BLaER1 (cell line): ENCODE results near the gene SWAP70.
A peak's percentile ranks its signal among the peaks of the same experiment; 100 is the strongest.
"Not testable (repeated sequence)": the region's sequence is repeated elsewhere in the genome, so short reads cannot be mapped to it uniquely, and the experiment has no call there.

ENCODE experiments used
- H3K27ac ChIP-seq: shearing (Covaris generic); formaldehyde crosslinking; 2 replicates; pipeline ENCODE4 v1.8.1; 2022
- H3K27me3 ChIP-seq: shearing (Covaris generic); formaldehyde crosslinking; 2 replicates; pipeline ENCODE4 v1.8.1; 2022
- H3K36me3 ChIP-seq: shearing (Covaris generic); formaldehyde crosslinking; 2 replicates; pipeline ENCODE4 v1.8.1; 2022
- H3K4me1 ChIP-seq: shearing (Covaris generic); formaldehyde crosslinking; 2 replicates; pipeline ENCODE4 v1.8.1; 2022
- H3K4me2 ChIP-seq: shearing (Covaris generic); formaldehyde crosslinking; 2 replicates; pipeline ENCODE4 v1.8.1; 2022
- H3K4me3 ChIP-seq: shearing (Covaris generic); formaldehyde crosslinking; 2 replicates; pipeline ENCODE4 v1.8.1; 2022
- H3K9ac ChIP-seq: shearing (Covaris generic); formaldehyde crosslinking; 2 replicates; pipeline ENCODE4 v1.8.1; 2022
- H3K9me3 ChIP-seq: shearing (Covaris generic); formaldehyde crosslinking; 2 replicates; pipeline ENCODE4 v1.8.1; 2022
- H4K20me1 ChIP-seq: shearing (Covaris generic); formaldehyde crosslinking; 2 replicates; pipeline ENCODE4 v1.8.1; 2022
- Cebpa-rat ChIP-seq: shearing (Covaris generic); IDR thresholded peaks from 2 replicates; pipeline ENCODE4 v1.8.1; 2022

SWAP70 gene

GRCh38 chr11:9663699-9664275, at the start of gene SWAP70:
Gene SWAP70, plus strand, starts transcription at chr11:9664077. Its CDS starts 103 bp downstream, at chr11:9664180.
- Histone ChIP-seq H3K9ac (peak within 1 kb of the TSS; percentile 79), H4K20me1 (no peaks in the 10 kb centered on the region), H3K4me2 (peak within 1 kb of the TSS; percentile 94), H3K27me3 (peaks cover 12% of the 10 kb centered on the region), H3K4me3 (peak within 1 kb of the TSS; percentile 80), H3K36me3 (peaks cover 16% of the 10 kb centered on the region; the same call in 1 of the 2 replicates), H3K4me1 (peaks cover 26% of the 10 kb centered on the region), H3K9me3 (peaks cover 31% of the 10 kb centered on the region), H3K27ac (peak within 1 kb of the TSS; percentile 58)
- TF ChIP-seq Cebpa-rat, result no peak

- Histone ChIP-seq H3K36me3 (no peaks in the 10 kb centered on the region), H3K9me3 (no peaks in the 10 kb centered on the region), H3K9ac (peak overlapping the region; percentile 73), H3K4me3 (peak overlapping the region; percentile 69), H3K27ac (peak overlapping the region; percentile 75), H3K4me1 (peaks cover 71% of the 10 kb centered on the region), H4K20me1 (no peaks in the 10 kb centered on the region), H3K4me2 (peak overlapping the region; percentile 95), H3K27me3 (no peaks in the 10 kb centered on the region; the same call in 1 of the 2 replicates)
- TF ChIP-seq Cebpa-rat, result no peak
These were observed 48.8 kb upstream of the SWAP70 start for GRCh38 chr11:9615031-9615451.

- Histone ChIP-seq H3K27ac (no peak overlapping the region), H3K27me3 (no peaks in the 10 kb centered on the region; the same call in 1 of the 2 replicates), H3K36me3 (no peaks in the 10 kb centered on the region), H3K9me3 (no peaks in the 10 kb centered on the region), H3K9ac (no peak overlapping the region), H3K4me1 (peaks cover 66% of the 10 kb centered on the region), H4K20me1 (no peaks in the 10 kb centered on the region), H3K4me2 (peak overlapping the region; percentile 95), H3K4me3 (no peak overlapping the region)
- no peak for TF ChIP-seq Cebpa-rat
These were observed 47.7 kb upstream of the SWAP70 start for GRCh38 chr11:9616042-9616675.

GRCh38 chr11:9616858-9617257, 47.0 kb upstream of the SWAP70 start:
- H3K27ac ChIP-seq, result no peak overlapping the region
- no peak overlapping the region for H3K4me3 ChIP-seq

GRCh38 chr11:9617940-9618339, 45.9 kb upstream of the SWAP70 start:
- Histone ChIP-seq H3K9ac (no peak overlapping the region), H3K9me3 (no peaks in the 10 kb centered on the region), H3K27me3 (no peaks in the 10 kb centered on the region; the same call in 1 of the 2 replicates), H3K36me3 (no peaks in the 10 kb centered on the region), H3K27ac (no peak overlapping the region), H4K20me1 (no peaks in the 10 kb centered on the region), H3K4me3 (no peak overlapping the region), H3K4me1 (peaks cover 48% of the 10 kb centered on the region), H3K4me2 (no peak overlapping the region)
- TF ChIP-seq Cebpa-rat, result no peak

More at GRCh38 chr11:9616858-9617257, 47.0 kb upstream of the SWAP70 start:
- Histone ChIP-seq H3K27me3 (no peaks in the 10 kb centered on the region; the same call in 1 of the 2 replicates), H3K36me3 (no peaks in the 10 kb centered on the region), H3K9me3 (no peaks in the 10 kb centered on the region), H3K9ac (no peak overlapping the region), H3K4me2 (peak overlapping the region; percentile 95; the same call in 1 of the 2 replicates), H4K20me1 (no peaks in the 10 kb centered on the region), H3K4me1 (peaks cover 59% of the 10 kb centered on the region)
- TF ChIP-seq Cebpa-rat, result no peak

- Histone ChIP-seq H4K20me1 (no peaks in the 10 kb centered on the region), H3K9ac (no peak overlapping the region), H3K4me3 (no peak overlapping the region), H3K4me2 (peak overlapping the region; percentile 20; the same call in 1 of the 2 replicates), H3K36me3 (no peaks in the 10 kb centered on the region), H3K4me1 (peaks cover 39% of the 10 kb centered on the region), H3K9me3 (no peaks in the 10 kb centered on the region), H3K27me3 (no peaks in the 10 kb centered on the region; the same call in 1 of the 2 replicates), H3K27ac (no peak overlapping the region)
- no peak for TF ChIP-seq Cebpa-rat
These were observed 44.9 kb upstream of the SWAP70 start for GRCh38 chr11:9619004-9619403.

- Histone ChIP-seq H3K4me2 (no peak overlapping the region), H3K9ac (no peak overlapping the region), H3K27ac (no peak overlapping the region), H3K27me3 (no peaks in the 10 kb centered on the region; the same call in 1 of the 2 replicates), H4K20me1 (no peaks in the 10 kb centered on the region), H3K36me3 (no peaks in the 10 kb centered on the region), H3K9me3 (no peaks in the 10 kb centered on the region), H3K4me1 (peaks cover 30% of the 10 kb centered on the region), H3K4me3 (no peak overlapping the region)
- TF ChIP-seq Cebpa-rat, result no peak
These were observed 43.9 kb upstream of the SWAP70 start for GRCh38 chr11:9619971-9620370.

GRCh38 chr11:9622353-9622752, 41.5 kb upstream of the SWAP70 start:
- H3K4me2 ChIP-seq, H3K27ac ChIP-seq, H3K27me3 ChIP-seq, H3K9me3 ChIP-seq, H3K36me3 ChIP-seq, H3K4me3 ChIP-seq, H4K20me1 ChIP-seq, H3K9ac ChIP-seq: not testable (repeated sequence)
- peaks cover 14% of the 10 kb centered on the region; the same call in 1 of the 2 replicates for H3K4me1 ChIP-seq

- H3K27ac ChIP-seq, H3K27me3 ChIP-seq, H3K9me3 ChIP-seq, H4K20me1 ChIP-seq, H3K36me3 ChIP-seq, H3K4me3 ChIP-seq, H3K9ac ChIP-seq, H3K4me2 ChIP-seq: not testable (repeated sequence)
- peaks cover 14% of the 10 kb centered on the region; the same call in 1 of the 2 replicates for H3K4me1 ChIP-seq
These were observed 40.8 kb upstream of the SWAP70 start for GRCh38 chr11:9623053-9623452.

- no peak overlapping the region for H3K9ac ChIP-seq
- no peak for TF ChIP-seq Cebpa-rat
- no peaks in the 10 kb centered on the region for H3K9me3 ChIP-seq
- H3K27me3 ChIP-seq, result no peaks in the 10 kb centered on the region
- no peak overlapping the region for H3K4me2 ChIP-seq
- H3K36me3 ChIP-seq, result no peaks in the 10 kb centered on the region
- H3K4me3 ChIP-seq, result no peak overlapping the region
- peaks cover 10% of the 10 kb centered on the region; the same call in 1 of the 2 replicates for H3K4me1 ChIP-seq
- H4K20me1 ChIP-seq, result no peaks in the 10 kb centered on the region
- no peak overlapping the region for H3K27ac ChIP-seq
These were observed 39.4 kb upstream of the SWAP70 start for GRCh38 chr11:9624448-9624847.
